HG03280 (cell line): ENCODE results near the gene DMBT1.

Source experiments
- ATAC-seq: cut with Tn5 transposase; IDR thresholded peaks from one replicate; pipeline ENCODE4 v1.9.1; 2021; ENCODE audit warnings: mild to moderate bottlenecking, moderate library complexity; ENCODE audit not compliant: unreplicated experiment

DMBT1 gene

GRCh38 chr10:122643931-122644534 is 83.5 kb downstream of the DMBT1 start:
- no peak for ATAC-seq

GRCh38 chr10:122646511-122647382 is 86.2 kb downstream of the DMBT1 start:
- no peak for ATAC-seq

GRCh38 chr10:122647383-122647968 is 86.9 kb downstream of the DMBT1 start:
- ATAC-seq, result no peak

GRCh38 chr10:122648599-122649428 is 88.3 kb downstream of the DMBT1 start:
- no peak for ATAC-seq

- ATAC-seq, result no peak
Measured at GRCh38 chr10:122649903-122650302, 89.3 kb downstream of the DMBT1 start.

GRCh38 chr10:122650331-122650730 is 89.8 kb downstream of the DMBT1 start:
- no peak for ATAC-seq

- no peak for ATAC-seq
Measured at GRCh38 chr10:122655524-122656307, 95.2 kb downstream of the DMBT1 start.

- ATAC-seq, result no peak
Measured at GRCh38 chr10:122656308-122656705, 95.8 kb downstream of the DMBT1 start.

- ATAC-seq, result no peak
Measured at GRCh38 chr10:122656741-122657140, 96.2 kb downstream of the DMBT1 start.

GRCh38 chr10:122657255-122657654 is 96.7 kb downstream of the DMBT1 start:
- no peak for ATAC-seq

GRCh38 chr10:122657729-122658128 is 97.2 kb downstream of the DMBT1 start:
- no peak for ATAC-seq

- ATAC-seq, result no peak
Measured at GRCh38 chr10:122658356-122659049, 97.9 kb downstream of the DMBT1 start.

- ATAC-seq, result no peak
Measured at GRCh38 chr10:122659126-122659525, 98.6 kb downstream of the DMBT1 start.

GRCh38 chr10:122659651-122660050 is 99.1 kb downstream of the DMBT1 start:
- no peak for ATAC-seq

- ATAC-seq, result no peak
Measured at GRCh38 chr10:122660696-122661095, 100.1 kb downstream of the DMBT1 start.

GRCh38 chr10:122662231-122662630 is 101.7 kb downstream of the DMBT1 start:
- ATAC-seq, result no peak

- ATAC-seq, result no peak
Measured at GRCh38 chr10:122663516-122664130, 103.1 kb downstream of the DMBT1 start.

GRCh38 chr10:122664501-122664900 is 103.9 kb downstream of the DMBT1 start:
- ATAC-seq, result no peak

- ATAC-seq, result no peak
Measured at GRCh38 chr10:122665329-122665860, 104.8 kb downstream of the DMBT1 start.
